Liver (tissue), 9 donors: ENCODE data around the gene ZNF710. TPM values are rescaled to one million over a fixed set of nuclear protein-coding genes. Genes with fewer than 3 reads are reported as not detected.

Experiments used
- DNase-seq: peaks from one replicate; pipeline ENCODE4 v3.0.0-alpha.2; 2017; ENCODE audit warnings: low spot score
- H3K27ac ChIP-seq, 2 donors: one replicate each; pipeline ENCODE4 v1.7.0; 2013; ENCODE audit warnings: inconsistent platforms in 2 of 2, low read length in 2 of 2, control low read depth in 1 of 2, low read depth in 1 of 2, mild to moderate bottlenecking in 1 of 2
- H3K27me3 ChIP-seq, 4 donors: one replicate each; pipeline versions ENCODE4 v1.6.1 to v1.7.0; 2013; ENCODE audit warnings: low read length in 3 of 4, inconsistent platforms in 1 of 4, mild to moderate bottlenecking in 1 of 4, moderate library complexity in 1 of 4; ENCODE audit not compliant: control insufficient read depth in 4 of 4, insufficient read depth in 4 of 4
- H3K36me3 ChIP-seq, 4 donors: one replicate each; pipeline versions ENCODE4 v1.6.1 to v1.7.0; 2013; ENCODE audit warnings: low read length in 3 of 4, mild to moderate bottlenecking in 3 of 4, low read depth in 1 of 4, moderate library complexity in 1 of 4; ENCODE audit not compliant: control insufficient read depth in 4 of 4, insufficient read depth in 3 of 4
- H3K4me1 ChIP-seq, 4 donors: one replicate each; pipeline versions ENCODE4 v1.6.1 to v1.7.0; 2013; ENCODE audit warnings: low read length in 3 of 4, mild to moderate bottlenecking in 3 of 4, moderate library complexity in 1 of 4; ENCODE audit not compliant: control insufficient read depth in 4 of 4, insufficient read depth in 4 of 4
- H3K4me3 ChIP-seq, 3 donors: one replicate each; pipeline versions ENCODE4 v1.6.1 to v1.7.0; 2013; ENCODE audit warnings: low read length in 3 of 3, control low read depth in 1 of 3, low read depth in 1 of 3, mild to moderate bottlenecking in 1 of 3
- H3K9ac ChIP-seq, 2 donors: one replicate each; pipeline ENCODE4 v1.7.0; 2013; ENCODE audit warnings: low read length in 2 of 2, mild to moderate bottlenecking in 2 of 2, moderate library complexity in 2 of 2, control low read depth in 1 of 2, low read depth in 1 of 2
- H3K9me3 ChIP-seq, 4 donors: one replicate each; pipeline versions ENCODE4 v1.6.1 to v1.7.0; 2013; ENCODE audit warnings: low read length in 3 of 4; ENCODE audit not compliant: control insufficient read depth in 4 of 4
- FOXA2 ChIP-seq: IDR thresholded peaks from 2 replicates; pipeline ENCODE4 v1.6.1; 2016; ENCODE audit warnings: antibody characterized with exemption
- GABPA ChIP-seq, 2 donors: IDR thresholded peaks in 1 of 2; conservative IDR thresholded peaks in 1 of 2; 2 replicates each; pipeline ENCODE4 v1.6.1; 2016; ENCODE audit warnings: antibody characterized with exemption in 2 of 2, mild to moderate bottlenecking in 1 of 2, moderate library complexity in 1 of 2
- JUND ChIP-seq, 2 donors: IDR thresholded peaks; 2 replicates each; pipeline ENCODE4 v1.6.1; 2016; ENCODE audit warnings: antibody characterized with exemption in 2 of 2
- RXRA ChIP-seq, 2 donors: IDR thresholded peaks; 2 replicates each; pipeline ENCODE4 v1.6.1; 2017 to 2018; ENCODE audit warnings: antibody characterized with exemption in 2 of 2, mild to moderate bottlenecking in 1 of 2
- TAF1 ChIP-seq: conservative IDR thresholded peaks from 2 replicates; pipeline ENCODE4 v1.6.1; 2016; ENCODE audit warnings: antibody characterized with exemption, mild to moderate bottlenecking
- YY1 ChIP-seq: IDR thresholded peaks from 2 replicates; pipeline ENCODE4 v1.6.1; 2016; ENCODE audit warnings: antibody characterized with exemption, mild to moderate bottlenecking
- WGBS: extraction: QIAGEN DNeasy Blood & Tissue Kit; methylation state at CpG from one replicate; pipeline ENCODE4 v1.1.7; 2013; 5-methylcytosine and 5-hydroxymethylcytosine counted together
- polyA plus RNA-seq, 2 donors: library from polyadenylated mRNA; stranded (reverse) in 1 of 2; unstranded in 1 of 2; fragments of 200-250 nt in 1 of 2; fragments of >200 nt in 1 of 2; fragmentation: Nextera tagmentation in 1 of 2; extraction: Ambion mirVana in 1 of 2; gene quantifications; one replicate each; pipeline versions ENCODE4 v1.2.1 to v1.2.3, GENCODE V29; 2013 to 2015
- total RNA-seq, 2 donors: library from RNA; depleted of rRNA; stranded (reverse); fragments of >200 nt; gene quantifications; one replicate each; pipeline ENCODE4 v1.2.3, GENCODE V29; 2014
- TF ChIP-seq, protein P1 (sequence below): fragments of 150-350 bp; IDR thresholded peaks from 2 replicates; pipeline ENCODE4 v1.5.1; 2017; ENCODE audit warnings: improper control_type of control experiment, low read depth, low read length; ENCODE audit not compliant: missing input control
- TF ChIP-seq, protein P2 (sequence below): IDR thresholded peaks from 2 replicates; pipeline ENCODE4 v1.6.1; 2016; ENCODE audit warnings: antibody characterized with exemption
- TF ChIP-seq, protein P3 (sequence below): IDR thresholded peaks from 2 replicates; pipeline ENCODE4 v1.6.1; 2016; ENCODE audit warnings: antibody characterized with exemption
- TF ChIP-seq, protein P4 (sequence below): IDR thresholded peaks from 2 replicates; pipeline ENCODE4 v1.6.1; 2016; ENCODE audit warnings: antibody characterized with exemption, mild to moderate bottlenecking
- TF ChIP-seq, protein P5 (sequence below): IDR thresholded peaks from 2 replicates; pipeline ENCODE4 v1.6.1; 2016; ENCODE audit warnings: antibody characterized with exemption
- donor health status: healthy.
- donor health status: healthy.
- donor health status: healthy.
- donor health status: healthy.
- donor health status: healthy.

The ZNF710 gene
- total and polyA plus RNA-seq, 4 donors: 1.9 to 15.3 (median 5.4) TPM

DNA sequence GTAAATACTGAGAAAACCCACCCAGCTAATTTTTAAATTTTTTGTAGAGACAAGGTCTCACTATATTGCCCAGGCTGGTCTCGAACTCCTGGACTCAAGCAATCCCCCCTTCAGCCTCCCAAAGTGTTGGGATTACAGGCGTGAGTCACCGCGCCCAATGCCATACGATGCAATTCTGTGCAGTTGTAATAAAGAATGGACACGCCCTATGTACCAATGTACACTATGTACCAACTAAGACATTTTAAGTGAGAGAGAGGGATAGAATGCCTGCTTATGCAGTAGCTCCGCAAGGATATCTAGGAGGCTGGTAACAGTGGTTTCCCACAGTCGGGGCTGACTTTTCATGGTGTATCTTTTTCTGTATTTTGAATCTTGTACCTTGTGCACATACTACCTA is 14.6 kb downstream of the ZNF710 start:
- no peak for TF ChIP-seq JUND (IDR thresholded peaks at IDR 0.05)
- TF ChIP-seq FOXA2: no peak
- no peak for TF ChIP-seq RXRA (IDR thresholded peaks at IDR 0.05)
- TF ChIP-seq, protein P1, sequence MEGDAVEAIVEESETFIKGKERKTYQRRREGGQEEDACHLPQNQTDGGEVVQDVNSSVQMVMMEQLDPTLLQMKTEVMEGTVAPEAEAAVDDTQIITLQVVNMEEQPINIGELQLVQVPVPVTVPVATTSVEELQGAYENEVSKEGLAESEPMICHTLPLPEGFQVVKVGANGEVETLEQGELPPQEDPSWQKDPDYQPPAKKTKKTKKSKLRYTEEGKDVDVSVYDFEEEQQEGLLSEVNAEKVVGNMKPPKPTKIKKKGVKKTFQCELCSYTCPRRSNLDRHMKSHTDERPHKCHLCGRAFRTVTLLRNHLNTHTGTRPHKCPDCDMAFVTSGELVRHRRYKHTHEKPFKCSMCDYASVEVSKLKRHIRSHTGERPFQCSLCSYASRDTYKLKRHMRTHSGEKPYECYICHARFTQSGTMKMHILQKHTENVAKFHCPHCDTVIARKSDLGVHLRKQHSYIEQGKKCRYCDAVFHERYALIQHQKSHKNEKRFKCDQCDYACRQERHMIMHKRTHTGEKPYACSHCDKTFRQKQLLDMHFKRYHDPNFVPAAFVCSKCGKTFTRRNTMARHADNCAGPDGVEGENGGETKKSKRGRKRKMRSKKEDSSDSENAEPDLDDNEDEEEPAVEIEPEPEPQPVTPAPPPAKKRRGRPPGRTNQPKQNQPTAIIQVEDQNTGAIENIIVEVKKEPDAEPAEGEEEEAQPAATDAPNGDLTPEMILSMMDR: no peak
- TF ChIP-seq GABPA (IDR thresholded peaks at IDR 0.05 in 1 of 2, conservative IDR thresholded peaks at IDR 0.05 in 1 of 2): no peak
- TF ChIP-seq YY1: no peak
- TF ChIP-seq, protein P2, sequence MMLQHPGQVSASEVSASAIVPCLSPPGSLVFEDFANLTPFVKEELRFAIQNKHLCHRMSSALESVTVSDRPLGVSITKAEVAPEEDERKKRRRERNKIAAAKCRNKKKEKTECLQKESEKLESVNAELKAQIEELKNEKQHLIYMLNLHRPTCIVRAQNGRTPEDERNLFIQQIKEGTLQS: no peak
- TF ChIP-seq, protein P3, sequence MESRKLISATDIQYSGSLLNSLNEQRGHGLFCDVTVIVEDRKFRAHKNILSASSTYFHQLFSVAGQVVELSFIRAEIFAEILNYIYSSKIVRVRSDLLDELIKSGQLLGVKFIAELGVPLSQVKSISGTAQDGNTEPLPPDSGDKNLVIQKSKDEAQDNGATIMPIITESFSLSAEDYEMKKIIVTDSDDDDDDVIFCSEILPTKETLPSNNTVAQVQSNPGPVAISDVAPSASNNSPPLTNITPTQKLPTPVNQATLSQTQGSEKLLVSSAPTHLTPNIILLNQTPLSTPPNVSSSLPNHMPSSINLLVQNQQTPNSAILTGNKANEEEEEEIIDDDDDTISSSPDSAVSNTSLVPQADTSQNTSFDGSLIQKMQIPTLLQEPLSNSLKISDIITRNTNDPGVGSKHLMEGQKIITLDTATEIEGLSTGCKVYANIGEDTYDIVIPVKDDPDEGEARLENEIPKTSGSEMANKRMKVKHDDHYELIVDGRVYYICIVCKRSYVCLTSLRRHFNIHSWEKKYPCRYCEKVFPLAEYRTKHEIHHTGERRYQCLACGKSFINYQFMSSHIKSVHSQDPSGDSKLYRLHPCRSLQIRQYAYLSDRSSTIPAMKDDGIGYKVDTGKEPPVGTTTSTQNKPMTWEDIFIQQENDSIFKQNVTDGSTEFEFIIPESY: no peak
- TF ChIP-seq TAF1: no peak
- Histone ChIP-seq H3K27ac (no peak overlapping the region), H3K4me1 (peaks cover 3 to 33% (median 10%) of the 10 kb centered on the region in 4 donors), H3K27me3 (no peaks in the 10 kb centered on the region), H3K4me3 (no peak overlapping the region), H3K36me3 (no peaks in the 10 kb centered on the region), H3K9me3 (peaks cover 0 to 3% (median 1%) of the 10 kb centered on the region in 4 donors), H3K9ac (no peak overlapping the region)
- no peak for DNase-seq
- WGBS: 91% methylated on average over 8 of the region's 8 CpGs

DNA sequence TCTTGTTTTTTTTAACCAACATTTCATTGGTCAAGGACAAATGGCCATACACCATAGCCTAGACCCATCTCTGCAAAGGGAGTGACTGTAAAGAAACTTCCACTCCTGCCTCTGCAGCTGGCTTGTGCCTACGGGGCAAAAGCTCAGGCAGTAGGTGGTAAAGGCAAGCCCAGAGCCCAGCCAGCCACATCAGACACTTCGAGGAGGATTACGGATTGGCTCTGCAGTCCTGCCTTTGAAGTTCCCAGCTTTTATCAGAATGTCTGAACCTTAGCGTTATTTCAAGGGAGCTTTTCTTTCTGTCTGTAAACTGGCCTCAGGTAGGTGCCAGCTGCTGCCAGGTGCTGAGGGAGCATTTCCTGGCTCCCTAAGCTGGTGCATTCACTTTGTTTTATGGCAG is 15.6 kb downstream of the ZNF710 start:
- H3K27me3 ChIP-seq: no peaks in the 10 kb centered on the region
- peaks cover 3 to 33% (median 10%) of the 10 kb centered on the region in 4 donors for H3K4me1 ChIP-seq
- H3K27ac ChIP-seq: no peak overlapping the region
- 61% methylated on average over 4 of the region's 4 CpGs for WGBS
- H3K4me3 ChIP-seq: no peak overlapping the region
- no peak for DNase-seq
- H3K36me3 ChIP-seq: no peaks in the 10 kb centered on the region
- TF ChIP-seq GABPA (IDR thresholded peaks at IDR 0.05 in 1 of 2, conservative IDR thresholded peaks at IDR 0.05 in 1 of 2): no peak
- TF ChIP-seq, protein P4, sequence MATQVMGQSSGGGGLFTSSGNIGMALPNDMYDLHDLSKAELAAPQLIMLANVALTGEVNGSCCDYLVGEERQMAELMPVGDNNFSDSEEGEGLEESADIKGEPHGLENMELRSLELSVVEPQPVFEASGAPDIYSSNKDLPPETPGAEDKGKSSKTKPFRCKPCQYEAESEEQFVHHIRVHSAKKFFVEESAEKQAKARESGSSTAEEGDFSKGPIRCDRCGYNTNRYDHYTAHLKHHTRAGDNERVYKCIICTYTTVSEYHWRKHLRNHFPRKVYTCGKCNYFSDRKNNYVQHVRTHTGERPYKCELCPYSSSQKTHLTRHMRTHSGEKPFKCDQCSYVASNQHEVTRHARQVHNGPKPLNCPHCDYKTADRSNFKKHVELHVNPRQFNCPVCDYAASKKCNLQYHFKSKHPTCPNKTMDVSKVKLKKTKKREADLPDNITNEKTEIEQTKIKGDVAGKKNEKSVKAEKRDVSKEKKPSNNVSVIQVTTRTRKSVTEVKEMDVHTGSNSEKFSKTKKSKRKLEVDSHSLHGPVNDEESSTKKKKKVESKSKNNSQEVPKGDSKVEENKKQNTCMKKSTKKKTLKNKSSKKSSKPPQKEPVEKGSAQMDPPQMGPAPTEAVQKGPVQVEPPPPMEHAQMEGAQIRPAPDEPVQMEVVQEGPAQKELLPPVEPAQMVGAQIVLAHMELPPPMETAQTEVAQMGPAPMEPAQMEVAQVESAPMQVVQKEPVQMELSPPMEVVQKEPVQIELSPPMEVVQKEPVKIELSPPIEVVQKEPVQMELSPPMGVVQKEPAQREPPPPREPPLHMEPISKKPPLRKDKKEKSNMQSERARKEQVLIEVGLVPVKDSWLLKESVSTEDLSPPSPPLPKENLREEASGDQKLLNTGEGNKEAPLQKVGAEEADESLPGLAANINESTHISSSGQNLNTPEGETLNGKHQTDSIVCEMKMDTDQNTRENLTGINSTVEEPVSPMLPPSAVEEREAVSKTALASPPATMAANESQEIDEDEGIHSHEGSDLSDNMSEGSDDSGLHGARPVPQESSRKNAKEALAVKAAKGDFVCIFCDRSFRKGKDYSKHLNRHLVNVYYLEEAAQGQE: no peak
- TF ChIP-seq JUND (IDR thresholded peaks at IDR 0.05): no peak
- TF ChIP-seq, protein P5, sequence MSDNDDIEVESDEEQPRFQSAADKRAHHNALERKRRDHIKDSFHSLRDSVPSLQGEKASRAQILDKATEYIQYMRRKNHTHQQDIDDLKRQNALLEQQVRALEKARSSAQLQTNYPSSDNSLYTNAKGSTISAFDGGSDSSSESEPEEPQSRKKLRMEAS: no peak
- no peak overlapping the region for H3K9ac ChIP-seq
- H3K9me3 ChIP-seq: peaks cover 0 to 3% (median 0%) of the 10 kb centered on the region in 4 donors
